Body of pancreas (tissue), 4 donors: ENCODE results near the gene ACAP3. TPM values are rescaled to one million over a fixed set of nuclear protein-coding genes. Genes with fewer than 3 reads are reported as not detected.

Source experiments
- ATAC-seq: fragments of 150-250 bp; one replicate; pipeline ENCODE4 v1.9.1; 2016
- DNase-seq, 4 donors: peaks; one replicate each; pipeline ENCODE4 v3.0.0-alpha.2; 2019
- H3K27ac ChIP-seq, 4 donors: fragments of 200-600 bp; sonication (generic); 1 replicate in 3 of 4; 2 replicates in 1 of 4; pipeline versions ENCODE4 v1.5.1 to v1.6.1; 2016 to 2019; ENCODE audit warnings: mild to moderate bottlenecking in 1 of 4, mixed read lengths in 1 of 4, moderate library complexity in 1 of 4
- H3K27me3 ChIP-seq, 2 donors: fragments of 200-600 bp; sonication (generic); one replicate each; pipeline ENCODE4 v1.6.0; 2016; ENCODE audit warnings: mild to moderate bottlenecking in 1 of 2
- H3K36me3 ChIP-seq, 2 donors: fragments of 200-600 bp; sonication (generic); replicated peaks in 1 of 2; 2 replicates each; pipeline ENCODE4 v1.5.1; 2016; ENCODE audit warnings: low read depth in 2 of 2; ENCODE audit not compliant: insufficient read depth in 1 of 2
- H3K4me1 ChIP-seq: fragments of 200-600 bp; sonication (generic); one replicate; pipeline ENCODE4 v1.6.0; 2016
- H3K4me3 ChIP-seq, 2 donors: fragments of 200-600 bp; sonication (generic); 1 replicate in 1 of 2; 2 replicates in 1 of 2; pipeline ENCODE4 v1.5.1; 2016 to 2019
- H3K9me3 ChIP-seq, 3 donors: fragments of 200-600 bp; sonication (generic); 1 replicate in 2 of 3; 2 replicates in 1 of 3; pipeline ENCODE4 v1.5.1; 2016
- POLR2A ChIP-seq, 3 donors: fragments of 450-650 bp; IDR thresholded peaks; one replicate each; pipeline ENCODE4 v1.6.1; 2016; ENCODE audit warnings: antibody characterized with exemption in 3 of 3, mild to moderate bottlenecking in 2 of 3
- WGBS, 2 donors: methylation state at CpG; one replicate each; pipeline ENCODE4 v1.1.5; 2017; 5-methylcytosine and 5-hydroxymethylcytosine counted together
- intact Hi-C: fragments of 100-400 bp; cut with DNase I; formaldehyde crosslinking; loops from one replicate; pipeline ENCODE4 v1.15.1; 2023
- total RNA-seq, 2 donors: library from RNA; depleted of rRNA; stranded (reverse); fragments of >200 nt; gene quantifications; one replicate each; pipeline ENCODE4 v1.1.0, GENCODE V29; 2016
- TF ChIP-seq, protein P1 (sequence below), 7 experiments: fragments of 450-650 bp in 4 of 7; fragments of 200-600 bp in 3 of 7; sonication (generic) in 3 of 7; IDR thresholded peaks; one replicate each; pipeline ENCODE4 v1.5.1; 2016 to 2019; ENCODE audit warnings: antibody characterized with exemption in 7 of 7

The ACAP3 gene
- total RNA-seq, 2 donors from 2014 or later: 37.9 to 53.7 TPM

- TF ChIP-seq, protein P1, sequence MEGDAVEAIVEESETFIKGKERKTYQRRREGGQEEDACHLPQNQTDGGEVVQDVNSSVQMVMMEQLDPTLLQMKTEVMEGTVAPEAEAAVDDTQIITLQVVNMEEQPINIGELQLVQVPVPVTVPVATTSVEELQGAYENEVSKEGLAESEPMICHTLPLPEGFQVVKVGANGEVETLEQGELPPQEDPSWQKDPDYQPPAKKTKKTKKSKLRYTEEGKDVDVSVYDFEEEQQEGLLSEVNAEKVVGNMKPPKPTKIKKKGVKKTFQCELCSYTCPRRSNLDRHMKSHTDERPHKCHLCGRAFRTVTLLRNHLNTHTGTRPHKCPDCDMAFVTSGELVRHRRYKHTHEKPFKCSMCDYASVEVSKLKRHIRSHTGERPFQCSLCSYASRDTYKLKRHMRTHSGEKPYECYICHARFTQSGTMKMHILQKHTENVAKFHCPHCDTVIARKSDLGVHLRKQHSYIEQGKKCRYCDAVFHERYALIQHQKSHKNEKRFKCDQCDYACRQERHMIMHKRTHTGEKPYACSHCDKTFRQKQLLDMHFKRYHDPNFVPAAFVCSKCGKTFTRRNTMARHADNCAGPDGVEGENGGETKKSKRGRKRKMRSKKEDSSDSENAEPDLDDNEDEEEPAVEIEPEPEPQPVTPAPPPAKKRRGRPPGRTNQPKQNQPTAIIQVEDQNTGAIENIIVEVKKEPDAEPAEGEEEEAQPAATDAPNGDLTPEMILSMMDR (IDR thresholded peaks at IDR 0.05): no peak
- TF ChIP-seq POLR2A (IDR thresholded peaks at IDR 0.05): no peak
- H3K27ac ChIP-seq: no peak overlapping the region
- H3K27me3 ChIP-seq: no peaks in the 10 kb centered on the region
- no peaks in the 10 kb centered on the region for H3K9me3 ChIP-seq
- H3K4me1 ChIP-seq: peaks cover 10% of the 10 kb centered on the region
- peaks cover 0 to 10% of the 10 kb centered on the region in 2 donors for H3K36me3 ChIP-seq
- no peak for ATAC-seq
- intact Hi-C loops: no loop called here
- DNase-seq: no peak
- WGBS, 2 donors: 77 to 80% methylated on average over 1 to 9 of the region's 11 CpGs
- H3K4me3 ChIP-seq: no peak overlapping the region
Measured at GRCh38 chr1:1334835-1335234, 27.1 kb upstream of the ACAP3 start.

GRCh38 chr1:1333551-1334241 lies 26.0 kb upstream of the ACAP3 start:
- Histone ChIP-seq H3K4me1 (peaks cover 10% of the 10 kb centered on the region), H3K9me3 (no peaks in the 10 kb centered on the region), H3K36me3 (peaks cover 0 to 4% of the 10 kb centered on the region in 2 donors), H3K4me3 (no peak overlapping the region), H3K27ac (no peak overlapping the region), H3K27me3 (no peaks in the 10 kb centered on the region)
- intact Hi-C loops: no loop called here
- 70 to 78% methylated on average over 15 to 35 of the region's 36 CpGs for WGBS, 2 donors
- ATAC-seq (no peak), DNase-seq (peak in 2 of 4 donors; percentile 57 to 62)
- TF ChIP-seq, protein P1 (IDR thresholded peaks at IDR 0.05): peak in 2 of 7 experiments; percentile 3 to 6
- TF ChIP-seq POLR2A (IDR thresholded peaks at IDR 0.05): no peak

GRCh38 chr1:1332774-1333480 lies 25.2 kb upstream of the ACAP3 start:
- TF ChIP-seq POLR2A (IDR thresholded peaks at IDR 0.05): no peak
- TF ChIP-seq, protein P1 (IDR thresholded peaks at IDR 0.05): no peak
- peaks cover 10% of the 10 kb centered on the region for H3K4me1 ChIP-seq
- peaks cover 0 to 5% of the 10 kb centered on the region in 2 donors for H3K36me3 ChIP-seq
- peak in 2 of 4 donors; percentile 29 to 43 for DNase-seq
- no peak overlapping the region for H3K27ac ChIP-seq
- H3K27me3 ChIP-seq: no peaks in the 10 kb centered on the region
- no peaks in the 10 kb centered on the region for H3K9me3 ChIP-seq
- intact Hi-C loops: no loop called here
- H3K4me3 ChIP-seq: no peak overlapping the region
- ATAC-seq: no peak
- 58 to 67% methylated on average over 17 to 29 of the region's 48 CpGs for WGBS, 2 donors

DNA sequence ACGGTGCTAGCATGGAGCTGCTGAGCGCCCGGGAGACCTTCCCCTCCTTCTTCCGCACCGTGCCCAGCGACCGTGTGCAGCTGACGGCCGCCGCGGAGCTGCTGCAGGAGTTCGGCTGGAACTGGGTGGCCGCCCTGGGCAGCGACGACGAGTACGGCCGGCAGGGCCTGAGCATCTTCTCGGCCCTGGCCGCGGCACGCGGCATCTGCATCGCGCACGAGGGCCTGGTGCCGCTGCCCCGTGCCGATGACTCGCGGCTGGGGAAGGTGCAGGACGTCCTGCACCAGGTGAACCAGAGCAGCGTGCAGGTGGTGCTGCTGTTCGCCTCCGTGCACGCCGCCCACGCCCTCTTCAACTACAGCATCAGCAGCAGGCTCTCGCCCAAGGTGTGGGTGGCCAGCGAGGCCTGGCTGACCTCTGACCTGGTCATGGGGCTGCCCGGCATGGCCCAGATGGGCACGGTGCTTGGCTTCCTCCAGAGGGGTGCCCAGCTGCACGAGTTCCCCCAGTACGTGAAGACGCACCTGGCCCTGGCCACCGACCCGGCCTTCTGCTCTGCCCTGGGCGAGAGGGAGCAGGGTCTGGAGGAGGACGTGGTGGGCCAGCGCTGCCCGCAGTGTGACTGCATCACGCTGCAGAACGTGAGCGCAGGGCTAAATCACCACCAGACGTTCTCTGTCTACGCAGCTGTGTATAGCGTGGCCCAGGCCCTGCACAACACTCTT lies 24.5 kb upstream of the ACAP3 start:
- no peaks in the 10 kb centered on the region for H3K27me3 ChIP-seq
- TF ChIP-seq POLR2A (IDR thresholded peaks at IDR 0.05): peak in 1 of 3 donors; percentile 8
- TF ChIP-seq, protein P1 (IDR thresholded peaks at IDR 0.05): no peak
- intact Hi-C loops: no loop called here
- no peak overlapping the region for H3K27ac ChIP-seq
- ATAC-seq (no peak), DNase-seq (no peak)
- peaks cover 3 to 8% of the 10 kb centered on the region in 2 donors for H3K36me3 ChIP-seq
- WGBS, 2 donors: 72 to 84% methylated on average over 12 to 52 of the region's 57 CpGs
- H3K9me3 ChIP-seq: no peaks in the 10 kb centered on the region
- peaks cover 10% of the 10 kb centered on the region for H3K4me1 ChIP-seq
- no peak overlapping the region for H3K4me3 ChIP-seq
